Gastroesophageal sphincter (tissue), 3 donors: ENCODE data around the gene COL19A1.

Experiments
- POLR2A ChIP-seq, 2 donors: fragments of 450-650 bp; IDR thresholded peaks; one replicate each; pipeline ENCODE4 v1.6.1; 2017; ENCODE audit warnings: antibody characterized with exemption in 2 of 2, mild to moderate bottlenecking in 2 of 2, moderate library complexity in 1 of 2
- POLR2AphosphoS5 ChIP-seq: sonication (generic); formaldehyde crosslinking; IDR thresholded peaks from one replicate; pipeline ENCODE4 v1.6.1; 2017; ENCODE audit warnings: antibody characterized with exemption
- TF ChIP-seq, protein P1 (sequence below), 4 experiments: fragments of 200-600 bp in 2 of 4; fragments of 450-650 bp in 2 of 4; sonication (generic) in 1 of 4; IDR thresholded peaks; one replicate each; pipeline ENCODE4 v1.5.1; 2017 to 2019; ENCODE audit warnings: antibody characterized with exemption in 4 of 4, mild to moderate bottlenecking in 2 of 4, moderate library complexity in 2 of 4

DNA sequence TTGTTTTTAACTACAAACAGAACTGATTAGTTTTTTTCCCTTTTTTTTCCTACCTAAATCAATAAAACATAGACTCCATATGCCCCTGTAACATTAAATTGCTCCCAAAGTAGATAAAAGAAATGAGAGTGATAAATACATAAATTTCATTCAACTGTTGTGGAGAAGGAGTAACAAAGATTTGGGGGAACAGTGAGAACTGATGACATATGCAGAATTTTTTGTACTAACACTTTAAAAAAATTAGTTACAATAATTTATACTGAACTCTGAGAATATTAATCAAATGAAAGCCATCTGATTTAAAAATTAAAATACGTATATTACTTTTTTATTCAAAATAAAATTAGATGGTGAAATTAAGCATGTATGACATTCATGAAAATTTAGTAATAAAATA, 195.7 kb downstream of the COL19A1 start:
- TF ChIP-seq, protein P1, sequence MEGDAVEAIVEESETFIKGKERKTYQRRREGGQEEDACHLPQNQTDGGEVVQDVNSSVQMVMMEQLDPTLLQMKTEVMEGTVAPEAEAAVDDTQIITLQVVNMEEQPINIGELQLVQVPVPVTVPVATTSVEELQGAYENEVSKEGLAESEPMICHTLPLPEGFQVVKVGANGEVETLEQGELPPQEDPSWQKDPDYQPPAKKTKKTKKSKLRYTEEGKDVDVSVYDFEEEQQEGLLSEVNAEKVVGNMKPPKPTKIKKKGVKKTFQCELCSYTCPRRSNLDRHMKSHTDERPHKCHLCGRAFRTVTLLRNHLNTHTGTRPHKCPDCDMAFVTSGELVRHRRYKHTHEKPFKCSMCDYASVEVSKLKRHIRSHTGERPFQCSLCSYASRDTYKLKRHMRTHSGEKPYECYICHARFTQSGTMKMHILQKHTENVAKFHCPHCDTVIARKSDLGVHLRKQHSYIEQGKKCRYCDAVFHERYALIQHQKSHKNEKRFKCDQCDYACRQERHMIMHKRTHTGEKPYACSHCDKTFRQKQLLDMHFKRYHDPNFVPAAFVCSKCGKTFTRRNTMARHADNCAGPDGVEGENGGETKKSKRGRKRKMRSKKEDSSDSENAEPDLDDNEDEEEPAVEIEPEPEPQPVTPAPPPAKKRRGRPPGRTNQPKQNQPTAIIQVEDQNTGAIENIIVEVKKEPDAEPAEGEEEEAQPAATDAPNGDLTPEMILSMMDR (IDR thresholded peaks at IDR 0.05): no peak
- TF ChIP-seq POLR2A (IDR thresholded peaks at IDR 0.05) (no peak), POLR2AphosphoS5 (no peak)
